ENCODE results near the gene CCDC183.
"Not testable (repeated sequence)": the region's sequence is repeated elsewhere in the genome, so short reads cannot be mapped to it uniquely, and the experiment has no call there.

CCDC183 gene

GRCh38 chr9:136786451-136786850 lies 9.7 kb upstream of the CCDC183 start:
- TF ChIP-seq POLR2A (IDR thresholded peaks at IDR 0.05; ENCODE audit: extremely low read depth, insufficient read length) (no peak), CTCF (IDR thresholded peaks at IDR 0.05; ENCODE audit: low read depth, low read length) (no peak), MYC (IDR thresholded peaks at IDR 0.05; ENCODE audit: low read depth, low read length) (no peak), MAX (IDR thresholded peaks at IDR 0.05; ENCODE audit: low read depth, low read length) (no peak)
- DNase-seq (ENCODE audit: low read depth): no peak
- H3K4me3 ChIP-seq (ENCODE audit: low read depth, low read length): no peak overlapping the region

- DNase-seq (ENCODE audit: low read depth): not testable (repeated sequence)
Observed at GRCh38 chr9:136786983-136787382, 9.2 kb upstream of the CCDC183 start.

DNA sequence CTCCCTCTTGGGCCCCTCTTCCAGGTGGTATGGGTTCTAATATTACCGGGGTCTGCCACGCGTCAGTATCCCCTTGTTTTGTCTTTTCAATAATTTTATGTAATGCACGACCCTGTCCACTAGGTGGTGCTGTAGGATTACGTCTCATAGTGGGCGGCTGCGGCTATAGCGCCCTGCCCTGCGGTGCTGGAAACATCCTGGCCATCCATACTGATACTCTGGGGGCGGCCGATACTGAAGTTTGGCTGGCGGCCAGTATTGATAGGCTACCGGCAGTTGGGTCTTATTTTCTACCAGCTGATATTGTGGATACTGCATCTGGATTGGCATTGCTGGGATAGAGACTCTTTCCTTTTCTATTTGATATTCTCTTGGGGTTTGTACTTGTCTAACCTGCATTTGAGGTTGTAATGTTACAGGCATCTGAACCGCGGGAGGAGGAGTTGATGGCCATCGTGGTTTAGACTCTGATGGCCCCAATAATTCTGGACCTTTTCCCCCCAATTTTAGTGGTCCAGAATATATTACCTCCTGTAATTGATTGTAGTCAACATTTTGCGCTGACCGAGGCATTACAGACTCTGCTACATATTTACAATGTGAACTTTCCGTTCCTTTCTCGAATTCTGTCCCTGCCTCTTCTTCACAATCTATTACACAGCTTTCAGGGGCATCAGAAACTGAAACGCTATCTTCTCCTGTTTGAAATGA lies 8.3 kb upstream of the CCDC183 start:
- peak overlapping the region; percentile 36 for H3K4me3 ChIP-seq (ENCODE audit: low read depth, low read length)
- TF ChIP-seq POLR2A (IDR thresholded peaks at IDR 0.05; ENCODE audit: extremely low read depth, insufficient read length) (no peak), MAX (IDR thresholded peaks at IDR 0.05; ENCODE audit: low read depth, low read length) (no peak), MYC (IDR thresholded peaks at IDR 0.05; ENCODE audit: low read depth, low read length) (no peak), CTCF (IDR thresholded peaks at IDR 0.05; ENCODE audit: low read depth, low read length) (peak; percentile 62)
- DNase-seq (ENCODE audit: low read depth): peak; percentile 82

More at GRCh38 chr9:136786983-136787382, 9.2 kb upstream of the CCDC183 start:
- not testable (repeated sequence) for H3K4me3 ChIP-seq (ENCODE audit: low read depth, low read length)

DNA sequence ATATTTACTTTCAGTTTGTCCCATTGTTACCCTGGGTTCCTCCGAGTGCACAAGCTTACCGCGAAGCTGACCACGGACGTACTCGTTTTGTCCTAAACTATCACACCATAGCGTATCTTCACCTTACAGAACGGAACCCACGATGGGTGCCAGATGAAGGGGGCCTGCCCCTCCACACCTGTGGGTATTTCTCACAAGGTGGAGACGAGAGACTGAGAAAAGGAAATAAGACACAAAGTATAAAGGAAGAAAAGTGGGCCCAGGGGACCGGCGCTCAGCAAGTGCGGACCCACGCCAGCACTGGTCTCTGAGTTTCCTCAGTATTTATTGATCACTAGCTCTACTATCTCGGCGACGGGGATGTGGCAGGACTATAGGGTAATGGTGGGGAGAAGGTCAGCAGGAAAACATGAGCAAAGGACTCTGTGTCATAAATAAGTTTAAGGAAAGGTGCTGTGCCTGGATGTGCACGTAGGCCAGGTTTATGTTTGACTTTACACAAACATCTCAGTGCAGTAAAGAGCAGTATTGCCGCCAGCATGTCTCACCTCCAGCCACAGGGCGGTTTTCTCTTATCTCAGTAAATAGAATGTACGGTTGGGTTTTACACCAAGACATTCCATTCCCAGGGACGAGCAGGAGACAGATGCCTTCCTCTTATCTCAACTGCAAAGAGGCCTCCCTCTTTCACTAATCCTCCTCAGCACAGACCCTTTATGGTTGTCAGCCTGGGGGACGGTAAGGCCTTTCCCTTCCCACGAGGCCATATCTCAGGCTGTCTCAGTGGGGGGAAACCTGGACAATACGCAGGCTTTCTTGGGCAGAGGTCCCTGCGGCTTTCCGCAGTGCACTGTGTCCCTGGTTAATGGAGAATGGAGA lies 7.3 kb upstream of the CCDC183 start:
- not testable (repeated sequence) for DNase-seq (ENCODE audit: low read depth); H3K4me3 ChIP-seq (ENCODE audit: low read depth, low read length)

DNA sequence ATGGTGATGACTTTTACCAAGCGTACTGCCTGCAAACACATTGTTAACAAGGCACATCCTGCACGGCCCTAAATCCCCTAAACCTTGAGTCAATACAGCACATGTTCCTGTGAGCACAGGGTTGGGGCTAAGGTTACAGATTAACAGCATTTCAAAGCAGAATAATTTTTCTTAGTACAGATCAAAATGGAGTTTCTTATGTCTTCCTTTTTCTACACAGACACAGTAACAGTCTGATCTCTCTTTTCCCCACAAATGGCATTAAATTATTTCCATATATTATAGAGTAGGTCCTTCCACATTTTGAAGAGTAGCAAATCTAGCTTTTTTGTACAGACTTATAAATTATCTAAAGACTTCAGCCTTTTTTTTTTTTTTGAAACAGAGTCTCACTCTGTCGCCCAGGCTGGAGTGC lies 6.6 kb upstream of the CCDC183 start:
- TF ChIP-seq POLR2A (IDR thresholded peaks at IDR 0.05; ENCODE audit: extremely low read depth, insufficient read length): no peak
- no peak for TF ChIP-seq CTCF (IDR thresholded peaks at IDR 0.05; ENCODE audit: low read depth, low read length)
- no peak for TF ChIP-seq MAX (IDR thresholded peaks at IDR 0.05; ENCODE audit: low read depth, low read length)
- TF ChIP-seq MYC (IDR thresholded peaks at IDR 0.05; ENCODE audit: low read depth, low read length): no peak
- DNase-seq (ENCODE audit: low read depth): no peak
- H3K4me3 ChIP-seq (ENCODE audit: low read depth, low read length): no peak overlapping the region

GRCh38 chr9:136790640-136791515 lies 5.3 kb upstream of the CCDC183 start, which contains the start of gene TMEM141:
TMEM141 (plus strand) TSS chr9:136791344; CDS start chr9:136791371, 27 bp downstream.
- H3K4me3 ChIP-seq (ENCODE audit: low read depth, low read length): peak within 1 kb of the TSS; percentile 79
- TF ChIP-seq POLR2A (IDR thresholded peaks at IDR 0.05; ENCODE audit: extremely low read depth, insufficient read length): peak; percentile 81
- no peak for TF ChIP-seq CTCF (IDR thresholded peaks at IDR 0.05; ENCODE audit: low read depth, low read length)
- TF ChIP-seq MAX (IDR thresholded peaks at IDR 0.05; ENCODE audit: low read depth, low read length): peak; percentile 47; the same call in 1 of the 2 replicates
- 0 out of 2 replicates have a peak, but pooled peaks have one; percentile 21 for TF ChIP-seq MYC (IDR thresholded peaks at IDR 0.05; ENCODE audit: low read depth, low read length)
- peak; percentile 98 for DNase-seq (ENCODE audit: low read depth)
